AML-193 (cell line): ENCODE measurements around the gene PEPD.
"Not testable (repeated sequence)": the region's sequence is repeated elsewhere in the genome, so short reads cannot be mapped to it uniquely, and the experiment has no call there.

Experiments
- DNase-seq, 2 experiments: peaks; one replicate each; lab custom pipeline; 2025; lab: John Stamatoyannopoulos, UW

Gene PEPD

GRCh38 chr19:33521480-33522370 lies at the start of gene PEPD:
TSS of gene PEPD (minus strand) at chr19:33521791. CDS start at chr19:33521760, 31 bp downstream.
- peak; percentile 73 for DNase-seq

- DNase-seq = no peak
These were observed 48.2 kb upstream of the PEPD start for GRCh38 chr19:33569821-33570220.

GRCh38 chr19:33568706-33569105 lies 47.1 kb upstream of the PEPD start:
- DNase-seq = no peak

- DNase-seq = no peak
These were observed 43.3 kb upstream of the PEPD start for GRCh38 chr19:33564836-33565338.

- no peak for DNase-seq
These were observed 41.0 kb upstream of the PEPD start for GRCh38 chr19:33562636-33563035.

- DNase-seq = not testable (repeated sequence)
These were observed 40.1 kb upstream of the PEPD start for GRCh38 chr19:33561666-33562065.

- no peak for DNase-seq
These were observed 39.7 kb upstream of the PEPD start for GRCh38 chr19:33561261-33561660.

GRCh38 chr19:33559996-33560395 lies 38.4 kb upstream of the PEPD start:
- no peak for DNase-seq

- DNase-seq = no peak
These were observed 37.3 kb upstream of the PEPD start for GRCh38 chr19:33558856-33559255.

GRCh38 chr19:33558151-33558550 lies 36.6 kb upstream of the PEPD start:
- DNase-seq = no peak

GRCh38 chr19:33557720-33558119 lies 36.1 kb upstream of the PEPD start:
- DNase-seq = no peak

GRCh38 chr19:33557196-33557595 lies 35.6 kb upstream of the PEPD start:
- no peak for DNase-seq

- DNase-seq = no peak
These were observed 34.7 kb upstream of the PEPD start for GRCh38 chr19:33556261-33556660.

GRCh38 chr19:33555726-33556125 lies 34.1 kb upstream of the PEPD start:
- not testable (repeated sequence) for DNase-seq

GRCh38 chr19:33554821-33555220 lies 33.2 kb upstream of the PEPD start:
- DNase-seq = no peak

- DNase-seq = no peak
These were observed 32.8 kb upstream of the PEPD start for GRCh38 chr19:33554391-33554790.

GRCh38 chr19:33553530-33554310 lies 32.1 kb upstream of the PEPD start:
- no peak for DNase-seq

- no peak for DNase-seq
These were observed 31.3 kb upstream of the PEPD start for GRCh38 chr19:33552928-33553279.

- no peak for DNase-seq
These were observed 30.8 kb upstream of the PEPD start for GRCh38 chr19:33552191-33552927.

GRCh38 chr19:33551676-33552075 lies 30.1 kb upstream of the PEPD start:
- DNase-seq = no peak

- no peak for DNase-seq
These were observed 29.2 kb upstream of the PEPD start for GRCh38 chr19:33550768-33551167.

- DNase-seq = no peak
These were observed 26.1 kb upstream of the PEPD start for GRCh38 chr19:33547676-33548075.
